H1 (cell line): ENCODE measurements around the gene DAND5. TPM values are rescaled to one million over a fixed set of nuclear protein-coding genes. Genes with fewer than 3 reads are reported as not detected.

Experiments
- CTCF ChIA-PET: fragments of 300-600 bp; sonication (Branson Sonifier 250); formaldehyde crosslinking; loops from one replicate; lab custom pipeline; 2021; ENCODE audit not compliant: partially characterized antibody; lab: Charles Lee
- POLR2A ChIA-PET: fragments of 300-600 bp; sonication (Branson Sonifier 250); formaldehyde crosslinking; loops from one replicate; lab custom pipeline; 2021; ENCODE audit warnings: inconsistent platforms; ENCODE audit not compliant: partially characterized antibody; lab: Charles Lee
- DNase-seq, 2 experiments: peaks; one replicate each; pipeline versions ENCODE4 v3.0.0 to v3.0.0-alpha.2; 2010 to 2022; ENCODE audit warnings: low spot score in 2 of 2, low read depth in 1 of 2, mixed read lengths in 1 of 2
- FAIRE-seq: peaks from 2 replicates; lab custom pipeline; 2011; peaks lifted over from hg19 to GRCh38; lab: Jason Lieb, UNC
- H2AFZ ChIP-seq: 2 replicates; pipeline ENCODE4 v1.8.1; 2012; ENCODE audit warnings: low read length, inconsistent platforms
- H2AK5ac ChIP-seq: 2 replicates; pipeline ENCODE4 v1.6.1; 2013; ENCODE audit warnings: low read depth, low read length
- H2BK120ac ChIP-seq: replicated peaks from 2 replicates; pipeline ENCODE3; 2013; ENCODE audit warnings: low read depth, low read length, inconsistent platforms
- H2BK12ac ChIP-seq: 2 replicates; pipeline ENCODE4 v1.6.1; 2013; ENCODE audit warnings: low read depth, low read length
- H2BK15ac ChIP-seq: 2 replicates; pipeline ENCODE4 v1.6.1; 2013; ENCODE audit warnings: low read length
- H2BK20ac ChIP-seq: 2 replicates; pipeline ENCODE4 v1.6.1; 2013; ENCODE audit warnings: low read length
- H2BK5ac ChIP-seq: 2 replicates; pipeline ENCODE4 v1.6.1; 2013; ENCODE audit warnings: low read depth, low read length
- H3K14ac ChIP-seq: 2 replicates; pipeline ENCODE4 v1.6.1; 2013; ENCODE audit warnings: inconsistent platforms; ENCODE audit not compliant: insufficient read length
- H3K18ac ChIP-seq: 2 replicates; pipeline ENCODE4 v1.6.1; 2013; ENCODE audit warnings: low read length; ENCODE audit errors: extremely low read depth
- H3K23ac ChIP-seq: 2 replicates; pipeline ENCODE4 v1.6.1; 2013; ENCODE audit warnings: inconsistent platforms; ENCODE audit not compliant: insufficient read length
- H3K23me2 ChIP-seq: 2 replicates; pipeline ENCODE4 v1.6.1; 2013; ENCODE audit warnings: low read depth, low read length
- H3K27ac ChIP-seq: 2 replicates; pipeline ENCODE4 v1.6.1; 2011; ENCODE audit warnings: low read depth, low read length, inconsistent platforms
- H3K27me3 ChIP-seq, 4 experiments: replicated peaks in 1 of 4; 1 replicate in 1 of 4; 2 replicates in 3 of 4; pipeline versions ENCODE4 v1.6.1 to v1.8.1; 2011 to 2013; ENCODE audit warnings: low read length in 3 of 4, mild to moderate bottlenecking in 3 of 4, inconsistent platforms in 2 of 4, mixed read lengths in 2 of 4, moderate library complexity in 1 of 4; ENCODE audit not compliant: control insufficient read depth in 3 of 4, insufficient read depth in 3 of 4; ENCODE audit errors: extremely low read depth in 1 of 4
- H3K36me3 ChIP-seq, 4 experiments: 2 replicates each; pipeline versions ENCODE4 v1.6.1 to v1.8.1; 2011 to 2013; ENCODE audit warnings: mild to moderate bottlenecking in 4 of 4, low read length in 3 of 4, moderate library complexity in 2 of 4, control low read depth in 1 of 4, inconsistent platforms in 1 of 4; ENCODE audit not compliant: insufficient read depth in 4 of 4, control insufficient read depth in 2 of 4
- H3K4ac ChIP-seq: replicated peaks from 2 replicates; pipeline ENCODE3; 2013; ENCODE audit warnings: low read length, low read depth, mixed read lengths, inconsistent platforms; ENCODE audit not compliant: insufficient read length
- H3K4me1 ChIP-seq, 4 experiments: replicated peaks in 1 of 4; 1 replicate in 1 of 4; 2 replicates in 3 of 4; pipeline versions ENCODE4 v1.6.1 to v1.8.1; 2011 to 2013; ENCODE audit warnings: low read length in 3 of 4, inconsistent platforms in 2 of 4, mixed read lengths in 1 of 4; ENCODE audit not compliant: insufficient read depth in 4 of 4, control insufficient read depth in 3 of 4
- H3K4me2 ChIP-seq, 2 experiments: 2 replicates each; pipeline versions ENCODE4 v1.6.1 to v1.8.1; 2011 to 2013; ENCODE audit warnings: low read depth in 2 of 2, low read length in 2 of 2, control low read depth in 1 of 2, inconsistent platforms in 1 of 2, mild to moderate bottlenecking in 1 of 2; ENCODE audit not compliant: insufficient read depth in 1 of 2
- H3K4me3 ChIP-seq, 4 experiments: fragments of 200-600, 300-600 bp in 1 of 4; sonication (generic), shearing (Covaris generic), sonication (Bioruptor Twin) in 1 of 4; 2 replicates each; pipeline versions ENCODE4 v1.5.1 to v1.8.1; 2011 to 2016; ENCODE audit warnings: low read length in 4 of 4, low read depth in 3 of 4, control low read depth in 2 of 4, inconsistent platforms in 2 of 4, mild to moderate bottlenecking in 2 of 4, mixed read lengths in 1 of 4, moderate library complexity in 1 of 4; ENCODE audit not compliant: insufficient read depth in 2 of 4; ENCODE audit errors: extremely low read depth in 1 of 4
- H3K56ac ChIP-seq: replicated peaks from 2 replicates; pipeline ENCODE3; 2013; ENCODE audit warnings: low read depth, mild to moderate bottlenecking, mixed read lengths, low read length, inconsistent platforms; ENCODE audit not compliant: insufficient read length
- H3K79me1 ChIP-seq: 2 replicates; pipeline ENCODE4 v1.6.1; 2013; ENCODE audit warnings: low read depth, low read length, control low read depth
- H3K79me2 ChIP-seq, 2 experiments: 2 replicates each; pipeline versions ENCODE4 v1.6.1 to v1.8.1; 2012 to 2013; ENCODE audit warnings: low read length in 2 of 2, mild to moderate bottlenecking in 2 of 2, inconsistent platforms in 1 of 2; ENCODE audit not compliant: insufficient read depth in 2 of 2, control insufficient read depth in 1 of 2
- H3K9ac ChIP-seq, 4 experiments: replicated peaks in 1 of 4; 1 replicate in 1 of 4; 2 replicates in 3 of 4; pipeline versions ENCODE4 v1.6.1 to v1.8.1; 2011 to 2013; ENCODE audit warnings: low read depth in 3 of 4, low read length in 3 of 4, control low read depth in 2 of 4, mild to moderate bottlenecking in 2 of 4, moderate library complexity in 2 of 4, inconsistent platforms in 1 of 4; ENCODE audit errors: extremely low read depth in 1 of 4
- H3K9me3 ChIP-seq, 2 experiments: 2 replicates each; pipeline versions ENCODE4 v1.6.1 to v1.8.1; 2012 to 2013; ENCODE audit warnings: mild to moderate bottlenecking in 2 of 2, moderate library complexity in 2 of 2, control low read depth in 1 of 2, inconsistent platforms in 1 of 2, low read depth in 1 of 2, low read length in 1 of 2, mixed read lengths in 1 of 2; ENCODE audit not compliant: insufficient read depth in 2 of 2
- H4K20me1 ChIP-seq, 2 experiments: replicated peaks in 1 of 2; 2 replicates each; pipeline versions ENCODE3 to v1.8.1; 2011 to 2013; ENCODE audit warnings: inconsistent platforms in 2 of 2, low read length in 2 of 2, mild to moderate bottlenecking in 1 of 2; ENCODE audit not compliant: insufficient read depth in 2 of 2, control insufficient read depth in 1 of 2
- H4K5ac ChIP-seq: 2 replicates; pipeline ENCODE4 v1.6.1; 2013; ENCODE audit warnings: low read length, low read depth, mixed read lengths, inconsistent platforms; ENCODE audit not compliant: insufficient read length
- H4K8ac ChIP-seq: 2 replicates; pipeline ENCODE4 v1.8.0; 2013; ENCODE audit warnings: mild to moderate bottlenecking, moderate library complexity, low read length, inconsistent platforms; ENCODE audit not compliant: insufficient read depth; ENCODE audit errors: extremely low read depth
- H4K91ac ChIP-seq: replicated peaks from 2 replicates; pipeline ENCODE3; 2013; ENCODE audit warnings: low read length, mixed read lengths, inconsistent platforms; ENCODE audit not compliant: insufficient read length
- GTF2F1 ChIP-seq: IDR thresholded peaks from 2 replicates; pipeline ENCODE4 v1.6.1; 2012; ENCODE audit warnings: low read depth, low read length, improper control_type of control experiment, borderline replicate concordance
- JUN ChIP-seq: IDR thresholded peaks from 2 replicates; pipeline ENCODE4 v1.6.1; 2011; ENCODE audit warnings: low read depth, mild to moderate bottlenecking, improper control_type of control experiment, low read length
- WGBS, 2 experiments: shearing (Covaris generic) in 1 of 2; methylation state at CpG; one replicate each; pipeline versions ENCODE4 v1.1.6 to v1.1.7; 2013 to 2015; ENCODE audit warnings: low lambda C conversion rate in 2 of 2, mixed read lengths in 2 of 2, inconsistent platforms in 1 of 2, low coverage in 1 of 2, missing lambda C conversion rate in 1 of 2; ENCODE audit not compliant: insufficient replicate concordance in 2 of 2, insufficient coverage in 1 of 2, insufficient read length in 1 of 2; ENCODE audit errors: extremely low coverage in 1 of 2, missing lambda C conversion rate in 1 of 2; 5-methylcytosine and 5-hydroxymethylcytosine counted together
- polyA plus RNA-seq, 7 experiments: library from polyadenylated mRNA; depleted of rRNA in 3 of 7; stranded (reverse) in 5 of 7; unstranded in 2 of 7; fragments of >200 nt in 5 of 7; fragments of 200-250 nt in 2 of 7; gene quantifications; 1 replicate in 5 of 7; 2 replicates in 1 of 7; 4 replicates in 1 of 7; pipeline versions ENCODE4 v1.2.1 to v1.2.3, GENCODE V29; 2011 to 2013; ENCODE audit warnings: missing spikeins in 2 of 7, mixed read lengths in 2 of 7
- total RNA-seq: library from RNA; stranded (reverse); fragmentation: NEBNext Ultra II Directional; extraction: Animal tissue kit (Norgen Biotek cat#: 25700); gene quantifications from 2 replicates; pipeline ENCODE4 v1.2.1, GENCODE V29; 2021
- TF ChIP-seq, protein P1 (sequence below): IDR thresholded peaks from 2 replicates; pipeline ENCODE4 v1.6.1; 2011; ENCODE audit warnings: low read depth, mild to moderate bottlenecking, low read length; ENCODE audit not compliant: insufficient read depth

DAND5 gene
- total and polyA plus RNA-seq, 2 of the 8 experiments (the other 6 are each of a cell fraction or from before 2014, with no cell fraction given): 0.14 to 0.17 TPM

DNA sequence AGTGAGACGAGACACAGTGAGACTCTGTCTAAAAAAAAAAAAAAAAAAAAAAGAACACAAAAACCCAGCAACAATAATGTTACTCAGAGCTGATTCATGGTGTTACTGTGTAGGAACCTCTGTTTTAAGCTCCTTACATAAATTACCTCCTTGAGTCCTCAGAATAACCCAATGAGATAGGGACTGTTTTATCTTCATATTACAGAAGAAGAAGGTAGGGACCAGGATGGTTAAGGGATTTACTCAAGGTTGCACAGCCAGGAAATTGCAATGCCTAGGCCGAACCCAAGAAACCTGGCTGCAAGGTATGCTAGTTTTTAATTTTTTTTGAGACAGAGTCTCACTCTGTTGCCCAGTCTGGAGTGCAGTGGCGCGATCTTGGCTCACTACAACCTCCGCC, 1.5 kb upstream of the DAND5 start:
- Histone ChIP-seq H3K4me1 (peaks cover 0 to 6% (median 2%) of the 10 kb centered on the region in 4 experiments; a peak in 2 of 7 replicates), H2AFZ (no peak overlapping the region), H2BK12ac (no peak overlapping the region), H3K23ac (no peak overlapping the region), H2BK15ac (no peak overlapping the region), H2BK120ac (no peak overlapping the region), H3K56ac (no peak overlapping the region), H4K8ac (no peak overlapping the region), H3K4ac (no peak overlapping the region), H2BK5ac (no peak overlapping the region), H3K18ac (no peak overlapping the region), H3K4me2 (no peak overlapping the region), H3K23me2 (no peaks in the 10 kb centered on the region), H3K14ac (no peak overlapping the region), H3K79me2 (no peaks in the 10 kb centered on the region), H3K9me3 (no peaks in the 10 kb centered on the region), H3K27me3 (no peaks in the 10 kb centered on the region), H3K9ac (no peak overlapping the region), H3K79me1 (no peaks in the 10 kb centered on the region), H4K20me1 (no peaks in the 10 kb centered on the region)
- ChIA-PET CTCF (interaction anchor here (0.6 to 7.6 kb wide), 8 partner anchors 12 to 126 kb away, joined by 3 to 154 read pairs (median 4); partner anchors contain the start of gene GADD45GIP1), POLR2A (interaction anchor here (1.4 kb wide), 2 partner anchors 13 to 22 kb away, joined by 3 read pairs; no protein-coding TSS in a partner anchor)
- no peak for FAIRE-seq
- 85% methylated on average over 5 of the region's 5 CpGs; no CpG with 5 or more reads in 1 of the 2 experiments for WGBS, 2 experiments
- DNase-seq: no peak
- TF ChIP-seq GTF2F1: no peak
- TF ChIP-seq JUN: no peak
- TF ChIP-seq, protein P1, sequence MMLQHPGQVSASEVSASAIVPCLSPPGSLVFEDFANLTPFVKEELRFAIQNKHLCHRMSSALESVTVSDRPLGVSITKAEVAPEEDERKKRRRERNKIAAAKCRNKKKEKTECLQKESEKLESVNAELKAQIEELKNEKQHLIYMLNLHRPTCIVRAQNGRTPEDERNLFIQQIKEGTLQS: no peak
- TF ChIP-seq, all 59 proteins: peak for 0
- Histone ChIP-seq H4K5ac (no peak overlapping the region), H3K36me3 (no peaks in the 10 kb centered on the region), H4K91ac (no peak overlapping the region), H3K27ac (no peak overlapping the region), H2AK5ac (no peak overlapping the region), H2BK20ac (no peak overlapping the region), H3K4me3 (no peak overlapping the region)
